Epithelial cell of proximal tubule (primary cell): Measurements from ENCODE around the gene TNN. TPM values are rescaled to one million over a fixed set of nuclear protein-coding genes. Genes with fewer than 3 reads are reported as not detected.

ENCODE experiments used
- DNase-seq: peaks from one replicate; pipeline ENCODE4 v3.0.0-alpha.2; 2011; ENCODE audit warnings: low read depth
- H3K4me3 ChIP-seq: 2 replicates; pipeline ENCODE4 v1.5.1; 2011; ENCODE audit warnings: low read depth, mild to moderate bottlenecking, low read length
- CTCF ChIP-seq: conservative IDR thresholded peaks from 2 replicates; pipeline ENCODE4 v1.5.1; 2012; ENCODE audit warnings: low read depth, mild to moderate bottlenecking, low read length
- total RNA-seq: library from RNA; depleted of rRNA; stranded (reverse); fragments of >200 nt; gene quantifications from 2 replicates; pipeline ENCODE4 v1.2.3, GENCODE V29; 2015

The TNN gene
- total RNA-seq, 1 donor from 2014 or later, result not detected

DNA sequence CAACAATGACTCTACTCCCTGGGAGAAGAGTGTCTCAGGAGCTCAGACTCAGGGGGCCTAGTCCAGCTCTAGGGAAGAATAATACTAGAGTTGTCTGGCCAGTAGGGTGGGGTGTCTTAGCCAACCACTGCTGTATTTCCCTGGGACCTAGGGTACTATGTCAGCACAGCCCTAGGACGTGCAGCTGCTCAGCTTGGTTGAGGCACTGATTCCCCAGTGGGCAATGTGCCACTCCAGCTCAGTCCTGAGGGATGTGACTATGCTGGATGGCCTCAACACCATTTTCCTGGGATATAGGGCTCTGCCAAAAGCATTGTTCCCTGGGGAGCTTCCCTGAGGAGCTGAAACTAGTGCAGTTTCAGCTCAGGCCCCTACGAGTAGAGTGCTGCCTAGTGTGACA lies 47.4 kb downstream of the TNN start:
- no peak overlapping the region for H3K4me3 ChIP-seq
- TF ChIP-seq CTCF, result no peak
- no peak for DNase-seq

DNA sequence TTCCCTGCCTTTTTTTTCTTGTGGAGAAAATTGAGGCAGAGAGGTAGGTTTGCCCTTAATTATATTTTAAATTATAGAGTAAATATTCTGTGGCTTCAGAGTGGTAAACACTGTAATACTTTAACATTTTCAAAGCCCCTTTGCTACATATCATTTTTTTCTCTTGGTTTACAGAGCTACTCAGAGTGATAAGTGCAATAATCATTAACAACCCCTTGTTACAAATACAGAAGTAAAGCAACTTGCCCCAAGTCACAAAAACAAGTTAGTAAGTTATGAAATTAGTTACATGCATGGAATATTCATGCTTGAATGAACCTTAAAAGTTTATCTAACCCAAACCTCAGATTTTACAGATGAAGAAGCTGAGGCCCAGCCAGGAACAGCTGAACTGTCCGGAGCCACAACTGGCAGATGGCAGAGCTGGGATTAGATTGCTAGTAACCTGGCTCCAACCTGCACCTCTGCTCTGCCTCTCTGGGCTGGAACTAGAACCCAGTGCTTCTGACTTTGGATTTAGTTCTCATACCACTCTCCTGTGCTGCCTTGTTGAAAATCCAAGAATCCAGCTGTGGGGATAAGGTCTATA lies 48.7 kb downstream of the TNN start:
- no peak for DNase-seq
- H3K4me3 ChIP-seq, result no peak overlapping the region
- TF ChIP-seq CTCF, result no peak

- no peak for DNase-seq
- TF ChIP-seq CTCF, result no peak
- H3K4me3 ChIP-seq, result no peak overlapping the region
Observed at GRCh38 chr1:175116903-175117302, 49.3 kb downstream of the TNN start.

- no peak for DNase-seq
- no peak overlapping the region for H3K4me3 ChIP-seq
- no peak for TF ChIP-seq CTCF
Observed at GRCh38 chr1:175118375-175119367, 51.0 kb downstream of the TNN start.

GRCh38 chr1:175120511-175120910 lies 52.9 kb downstream of the TNN start:
- no peak for TF ChIP-seq CTCF
- DNase-seq, result no peak
- no peak overlapping the region for H3K4me3 ChIP-seq

DNA sequence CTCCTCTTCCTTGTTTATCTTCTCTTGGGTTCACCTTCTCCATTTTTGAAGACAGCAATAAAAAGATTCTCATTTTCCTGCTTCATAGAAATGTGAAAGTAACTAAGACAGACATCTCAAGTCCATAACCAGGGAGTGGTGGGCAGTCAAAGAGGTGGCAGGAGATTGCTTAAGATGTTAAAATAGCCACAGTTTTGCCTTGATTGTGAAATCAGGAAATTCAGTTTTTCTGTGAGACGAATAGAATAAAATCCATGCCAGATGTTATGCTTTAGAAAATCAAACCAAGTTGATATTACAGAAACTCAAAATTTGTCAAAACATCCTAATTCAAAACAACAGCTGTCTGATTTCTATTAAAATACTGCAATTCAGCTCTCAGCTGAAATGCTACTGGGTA lies 57.2 kb downstream of the TNN start:
- no peak overlapping the region for H3K4me3 ChIP-seq
- DNase-seq, result no peak
- no peak for TF ChIP-seq CTCF
